CD4-positive, CD25-positive, alpha-beta regulatory T cell (primary cell): ENCODE data around the gene CXCR3. TPM values are rescaled to one million over a fixed set of nuclear protein-coding genes. Genes with fewer than 3 reads are reported as not detected.

Experiments
- ATAC-seq, 2 donors: fragments of 150-1000 bp; cut with Tn5 transposase; one replicate each; pipeline ENCODE4 v1.10.0; 2021; ENCODE audit warnings: low read depth in 2 of 2, moderate number of reproducible peaks in 2 of 2, moderate library complexity in 1 of 2
- DNase-seq, 3 donors: peaks; one replicate each; pipeline versions ENCODE4 v3.0.0 to v3.0.0-alpha.2; 2012 to 2022; ENCODE audit warnings: mixed read lengths in 1 of 3
- H3K27ac ChIP-seq: one replicate; pipeline ENCODE4 v1.7.0; 2013; ENCODE audit warnings: mild to moderate bottlenecking, low read length; ENCODE audit not compliant: insufficient read depth, poor library complexity, severe bottlenecking
- H3K27me3 ChIP-seq: one replicate; pipeline ENCODE4 v1.7.0; 2013; ENCODE audit warnings: low read length; ENCODE audit not compliant: control insufficient read depth, insufficient read depth
- H3K36me3 ChIP-seq: one replicate; pipeline ENCODE4 v1.7.0; 2013; ENCODE audit warnings: mild to moderate bottlenecking, low read length, moderate library complexity; ENCODE audit not compliant: control insufficient read depth, insufficient read depth
- H3K4me1 ChIP-seq: 2 replicates; pipeline ENCODE4 v1.7.0; 2013; ENCODE audit warnings: mild to moderate bottlenecking, low read length; ENCODE audit not compliant: insufficient read depth, control insufficient read depth, poor library complexity, severe bottlenecking
- H3K4me3 ChIP-seq: one replicate; pipeline ENCODE4 v1.7.0; 2013; ENCODE audit warnings: low read depth, mild to moderate bottlenecking, low read length, moderate library complexity
- H3K9me3 ChIP-seq, 2 experiments: 1 replicate in 1 of 2; 2 replicates in 1 of 2; pipeline ENCODE4 v1.7.0; 2013; ENCODE audit warnings: low read length in 2 of 2, mild to moderate bottlenecking in 1 of 2, moderate library complexity in 1 of 2; ENCODE audit not compliant: control insufficient read depth in 2 of 2
- H3K27ac Mint-ChIP-seq, 3 donors: one replicate each; pipeline ENCODE4 v1.8.0; 2020 to 2022; ENCODE audit warnings: mild to moderate bottlenecking in 3 of 3, mixed read lengths in 3 of 3, moderate library complexity in 2 of 3
- H3K27me3 Mint-ChIP-seq: one replicate; pipeline ENCODE4 v1.8.0; 2022; ENCODE audit warnings: mild to moderate bottlenecking, mixed read lengths
- H3K36me3 Mint-ChIP-seq: one replicate; pipeline ENCODE4 v1.8.0; 2020; ENCODE audit warnings: mixed read lengths
- H3K4me1 Mint-ChIP-seq, 4 donors: one replicate each; pipeline ENCODE4 v1.8.0; 2020 to 2022; ENCODE audit warnings: mixed read lengths in 4 of 4, mild to moderate bottlenecking in 1 of 4
- H3K4me3 Mint-ChIP-seq, 4 donors: one replicate each; pipeline ENCODE4 v1.8.0; 2020 to 2022; ENCODE audit warnings: mild to moderate bottlenecking in 4 of 4, mixed read lengths in 4 of 4, moderate library complexity in 3 of 4
- H3K9me3 Mint-ChIP-seq, 7 donors: one replicate each; pipeline ENCODE4 v1.8.0; 2020 to 2022; ENCODE audit warnings: mixed read lengths in 7 of 7, mild to moderate bottlenecking in 3 of 7, moderate library complexity in 2 of 7
- polyA plus RNA-seq, 4 donors: library from polyadenylated mRNA; unstranded; fragments of 300-500 nt; fragmentation: Illumina TruSeq; gene quantifications; one replicate each; pipeline ENCODE4 v1.2.3, GENCODE V29; 2021
- total RNA-seq: library from RNA; stranded (reverse); gene quantifications from one replicate; pipeline ENCODE4 v1.2.3, GENCODE V29; 2022

Gene CXCR3
- total and polyA plus RNA-seq, 5 donors from 2014 or later, result 31.9 to 111 (median 72.7) TPM

DNA sequence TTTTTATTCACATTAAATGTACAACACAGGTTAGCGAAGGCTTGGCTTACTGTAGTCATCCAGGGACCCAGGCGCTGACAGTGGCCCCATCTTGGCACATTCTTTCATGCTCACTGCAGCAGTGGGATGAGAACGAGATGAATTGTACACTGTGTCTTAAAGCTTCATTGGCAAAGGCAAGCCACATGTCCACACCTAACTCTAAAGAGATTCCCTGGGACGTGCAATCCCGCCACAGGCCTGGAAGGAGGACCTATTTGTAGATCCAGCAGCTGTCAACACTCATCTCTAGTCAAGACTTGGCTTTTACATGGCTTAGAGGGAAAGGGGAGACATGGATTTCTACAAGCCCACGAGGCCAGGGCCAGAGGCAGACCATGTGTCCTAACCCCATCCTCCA, 16.1 kb upstream of the CXCR3 start:
- peaks cover 0 to 13% (median 2%) of the 10 kb centered on the region in 4 donors for H3K4me1 Mint-ChIP-seq
- H3K4me3 Mint-ChIP-seq, result no peak overlapping the region
- Histone ChIP-seq H3K27me3 (no peaks in the 10 kb centered on the region), H3K36me3 (no peaks in the 10 kb centered on the region), H3K27ac (no peak overlapping the region), H3K4me3 (no peak overlapping the region), H3K4me1 (peaks cover 30% of the 10 kb centered on the region), H3K9me3 (no peaks in the 10 kb centered on the region)
- ATAC-seq, result no peak
- no peaks in the 10 kb centered on the region for H3K27me3 Mint-ChIP-seq
- no peak overlapping the region for H3K27ac Mint-ChIP-seq
- H3K36me3 Mint-ChIP-seq, result no peaks in the 10 kb centered on the region
- H3K9me3 Mint-ChIP-seq, result no peaks in the 10 kb centered on the region
- DNase-seq, result no peak

DNA sequence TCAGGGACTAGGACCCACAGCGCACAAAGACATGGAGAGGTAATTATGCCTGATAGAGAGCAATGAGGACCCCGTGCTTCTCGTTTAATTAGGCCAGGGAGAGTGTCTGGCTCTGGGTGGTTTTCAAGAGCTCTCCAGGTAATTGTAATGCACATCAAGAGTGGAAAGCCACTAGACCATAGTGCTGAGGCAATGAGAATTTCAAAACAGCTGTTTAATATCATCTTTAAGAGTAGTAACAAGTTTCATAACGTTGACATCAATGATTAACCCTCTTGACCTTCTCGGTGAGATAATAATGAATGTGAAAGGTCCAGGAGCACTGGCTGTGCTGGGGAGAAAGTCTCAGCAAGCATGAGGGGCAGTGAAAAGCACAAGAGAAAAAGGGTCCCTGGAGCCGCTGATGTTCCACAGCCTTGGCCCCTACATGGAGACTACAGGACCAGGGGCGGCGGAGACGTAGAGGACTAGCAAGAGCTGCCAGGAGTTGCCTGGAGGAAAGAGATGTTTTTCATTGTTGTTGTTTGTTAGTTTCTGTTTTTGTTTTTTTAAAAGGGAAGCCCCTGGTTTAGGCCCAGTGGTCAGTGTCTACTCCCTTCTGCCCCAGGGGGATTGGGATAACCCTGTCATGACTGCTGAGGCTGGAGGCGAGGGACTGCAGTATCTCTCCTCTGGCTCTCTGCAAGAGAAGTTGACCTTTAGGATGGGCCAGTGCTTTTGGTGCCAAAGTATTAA, 14.8 kb upstream of the CXCR3 start:
- Mint-ChIP-seq H3K27me3 (no peaks in the 10 kb centered on the region), H3K27ac (peak overlapping the region in 1 of 3 donors; percentile 56), H3K4me3 (no peak overlapping the region), H3K36me3 (no peaks in the 10 kb centered on the region), H3K9me3 (no peaks in the 10 kb centered on the region), H3K4me1 (peaks cover 0 to 13% (median 2%) of the 10 kb centered on the region in 4 donors)
- DNase-seq (no peak), ATAC-seq (no peak)
- Histone ChIP-seq H3K27me3 (no peaks in the 10 kb centered on the region), H3K4me1 (peaks cover 18% of the 10 kb centered on the region), H3K9me3 (no peaks in the 10 kb centered on the region), H3K27ac (no peak overlapping the region), H3K36me3 (no peaks in the 10 kb centered on the region), H3K4me3 (no peak overlapping the region)

DNA sequence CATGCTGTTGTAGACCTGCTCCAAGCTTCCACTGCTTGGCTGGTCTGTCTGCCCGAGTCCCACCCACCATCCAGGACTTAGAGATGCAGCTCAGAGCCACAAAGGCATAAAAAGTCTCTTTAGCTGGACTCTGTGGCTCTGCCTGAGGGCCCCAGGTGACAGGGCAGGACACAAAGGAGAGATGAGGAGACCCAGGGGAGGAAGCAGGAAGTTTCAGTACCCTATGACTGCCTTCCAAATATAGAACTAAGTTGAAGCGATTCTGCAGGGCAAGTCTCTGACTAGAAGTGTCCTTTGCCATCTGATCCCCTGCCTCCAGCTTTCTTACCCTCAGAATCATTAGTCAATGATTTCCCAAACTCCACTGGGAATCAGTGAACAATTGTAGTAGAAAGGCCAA, 11.2 kb upstream of the CXCR3 start:
- Histone ChIP-seq H3K9me3 (no peaks in the 10 kb centered on the region), H3K4me1 (no peaks in the 10 kb centered on the region), H3K4me3 (no peak overlapping the region), H3K27ac (no peak overlapping the region), H3K36me3 (no peaks in the 10 kb centered on the region), H3K27me3 (no peaks in the 10 kb centered on the region)
- H3K27me3 Mint-ChIP-seq, result no peaks in the 10 kb centered on the region
- H3K9me3 Mint-ChIP-seq, result no peaks in the 10 kb centered on the region
- no peak for ATAC-seq
- H3K4me3 Mint-ChIP-seq, result no peak overlapping the region
- H3K36me3 Mint-ChIP-seq, result no peaks in the 10 kb centered on the region
- no peak overlapping the region for H3K27ac Mint-ChIP-seq
- DNase-seq, result no peak
- H3K4me1 Mint-ChIP-seq, result peaks cover 0 to 2% (median under 1%) of the 10 kb centered on the region in 4 donors

DNA sequence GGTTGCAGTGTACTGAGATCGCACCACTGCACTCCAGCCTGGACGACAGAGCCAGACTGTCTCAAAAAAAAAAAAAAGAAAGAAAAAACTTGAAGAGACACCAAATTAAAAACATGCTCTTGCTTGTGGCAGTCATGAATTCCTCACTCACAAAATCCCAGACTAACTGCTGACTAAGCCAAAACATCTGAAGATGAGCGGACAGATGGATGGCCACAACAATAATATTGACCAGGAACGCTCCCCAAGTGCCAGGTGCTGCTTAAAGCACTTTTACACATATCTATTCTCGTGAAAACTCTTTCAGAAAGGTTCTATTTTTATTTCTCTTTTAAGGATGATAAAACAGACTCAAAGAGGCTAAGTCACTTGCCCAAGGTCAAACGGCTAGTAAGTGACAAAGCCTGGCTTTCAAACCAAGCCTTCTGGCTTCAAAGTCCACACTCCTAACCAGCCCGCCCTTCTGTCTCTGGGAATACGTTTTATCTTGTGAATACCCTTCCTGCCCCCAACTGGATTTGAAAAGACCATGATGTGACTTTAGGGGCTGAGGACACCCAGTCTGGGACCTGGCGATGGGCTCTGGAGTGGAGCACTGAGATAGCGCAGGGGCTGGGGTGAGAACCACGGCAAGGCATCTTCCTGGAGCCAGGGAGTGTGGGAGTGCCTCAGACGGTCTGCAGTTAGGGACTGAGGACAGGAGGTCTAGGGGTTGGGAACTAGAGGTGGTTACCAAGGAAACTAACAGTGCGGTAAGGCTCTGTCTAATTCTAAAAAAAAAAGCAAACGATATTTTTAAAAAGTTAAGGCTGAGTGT, 9.5 kb upstream of the CXCR3 start:
- H3K4me1 ChIP-seq, result peaks cover 14% of the 10 kb centered on the region
- H3K27ac Mint-ChIP-seq, result no peak overlapping the region
- no peak overlapping the region for H3K4me3 Mint-ChIP-seq

DNA sequence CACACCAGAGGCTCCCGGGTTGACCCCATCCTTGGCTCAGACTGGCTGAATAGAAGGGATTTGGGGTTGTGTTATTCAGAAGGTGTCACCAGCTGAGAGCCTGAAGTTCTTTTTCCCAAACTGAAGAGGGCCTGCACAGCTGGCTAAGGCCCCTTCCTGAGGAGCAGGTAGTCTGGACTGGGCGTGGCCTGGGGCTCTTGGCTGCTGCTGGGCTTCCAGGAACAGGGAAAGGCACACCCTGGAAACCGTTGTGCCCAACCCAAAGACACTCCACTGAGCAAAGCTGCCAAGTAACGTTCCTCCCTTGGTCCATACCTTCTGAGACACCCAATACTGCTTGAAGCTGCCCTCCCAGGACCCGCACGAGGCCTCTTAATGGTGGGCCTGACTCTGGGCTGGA, 8.3 kb upstream of the CXCR3 start:
- Mint-ChIP-seq H3K36me3 (no peaks in the 10 kb centered on the region), H3K27me3 (no peaks in the 10 kb centered on the region), H3K4me3 (no peak overlapping the region), H3K4me1 (peaks cover 0 to 30% (median 13%) of the 10 kb centered on the region in 4 donors), H3K9me3 (no peaks in the 10 kb centered on the region), H3K27ac (no peak overlapping the region)
- no peaks in the 10 kb centered on the region for H3K36me3 ChIP-seq
- DNase-seq, result no peak
- H3K27me3 ChIP-seq, result no peaks in the 10 kb centered on the region
- ATAC-seq, result no peak
- H3K4me1 ChIP-seq, result peaks cover 26% of the 10 kb centered on the region
- H3K9me3 ChIP-seq, result no peaks in the 10 kb centered on the region
- no peak overlapping the region for H3K4me3 ChIP-seq
- no peak overlapping the region for H3K27ac ChIP-seq

More for the DNA sequence above, 9.5 kb upstream of the CXCR3 start:
- ATAC-seq, result no peak
- Histone ChIP-seq H3K27ac (no peak overlapping the region), H3K4me3 (no peak overlapping the region), H3K9me3 (no peaks in the 10 kb centered on the region), H3K36me3 (no peaks in the 10 kb centered on the region), H3K27me3 (no peaks in the 10 kb centered on the region)
- Mint-ChIP-seq H3K36me3 (no peaks in the 10 kb centered on the region), H3K9me3 (no peaks in the 10 kb centered on the region), H3K27me3 (no peaks in the 10 kb centered on the region), H3K4me1 (peaks cover 0 to 18% (median 7%) of the 10 kb centered on the region in 4 donors)
- DNase-seq, result no peak

DNA sequence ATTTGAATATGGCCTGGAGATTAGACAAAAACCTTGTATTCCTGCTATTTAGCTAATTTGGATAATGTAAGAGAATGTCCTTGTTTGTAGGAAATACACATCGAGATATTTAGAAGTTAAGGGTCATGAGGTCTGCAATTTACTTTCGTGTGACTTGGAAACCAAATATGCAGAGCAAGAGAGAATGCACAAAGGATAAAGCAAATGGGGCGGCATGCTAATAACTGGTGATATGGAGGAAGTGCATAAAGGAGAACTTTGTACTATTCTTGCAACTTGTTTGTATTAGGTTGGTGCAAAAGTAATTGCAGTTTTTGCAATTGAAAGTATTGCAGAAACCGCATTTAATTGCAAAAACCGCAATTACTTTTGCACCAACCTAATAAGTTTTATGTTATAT, 7.2 kb upstream of the CXCR3 start:
- no peak for DNase-seq
- Mint-ChIP-seq H3K27ac (no peak overlapping the region), H3K4me1 (peaks cover 0 to 39% (median 19%) of the 10 kb centered on the region in 4 donors), H3K27me3 (no peaks in the 10 kb centered on the region), H3K9me3 (no peaks in the 10 kb centered on the region), H3K36me3 (no peaks in the 10 kb centered on the region), H3K4me3 (no peak overlapping the region)
- H3K4me1 ChIP-seq, result peaks cover 26% of the 10 kb centered on the region
- no peaks in the 10 kb centered on the region for H3K27me3 ChIP-seq
- no peak overlapping the region for H3K27ac ChIP-seq
- no peak overlapping the region for H3K4me3 ChIP-seq
- H3K9me3 ChIP-seq, result no peaks in the 10 kb centered on the region
- no peak for ATAC-seq
- no peaks in the 10 kb centered on the region for H3K36me3 ChIP-seq

DNA sequence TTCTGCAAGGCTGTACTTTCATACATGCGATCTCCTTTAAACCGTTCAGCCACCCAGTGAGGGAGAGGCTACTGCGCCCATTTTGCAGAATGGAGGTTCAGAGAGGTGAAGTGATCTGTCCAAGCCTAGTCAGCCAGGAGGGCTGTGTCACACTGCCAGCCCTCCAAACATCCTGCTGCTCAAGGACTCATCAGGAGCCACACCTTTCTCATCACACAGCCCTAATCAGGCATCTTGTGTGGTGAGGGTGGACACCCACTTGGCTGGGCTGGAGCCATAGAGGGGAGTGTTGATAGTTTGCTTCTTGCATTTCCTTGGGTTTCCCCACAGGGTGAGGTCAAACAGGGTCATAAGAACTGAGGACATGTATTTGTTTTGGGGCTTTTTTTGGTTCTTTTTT, 5.4 kb upstream of the CXCR3 start:
- H3K36me3 Mint-ChIP-seq, result no peaks in the 10 kb centered on the region
- peak in 1 of 3 donors; percentile 51 for DNase-seq
- no peaks in the 10 kb centered on the region for H3K27me3 Mint-ChIP-seq
- Histone ChIP-seq H3K27me3 (no peaks in the 10 kb centered on the region), H3K4me1 (peaks cover 43% of the 10 kb centered on the region), H3K27ac (peak overlapping the region; percentile 81), H3K9me3 (no peaks in the 10 kb centered on the region), H3K36me3 (no peaks in the 10 kb centered on the region), H3K4me3 (no peak overlapping the region)
- peak overlapping the region; percentile 41 to 82 (median 60) for H3K4me3 Mint-ChIP-seq
- peaks cover 5 to 55% (median 29%) of the 10 kb centered on the region in 4 donors for H3K4me1 Mint-ChIP-seq
- no peaks in the 10 kb centered on the region for H3K9me3 Mint-ChIP-seq
- peak overlapping the region; percentile 89 to 93 (median 93) for H3K27ac Mint-ChIP-seq
- ATAC-seq, result no peak
